BLaER1 treated with 17β-estradiol and CSF1 and Interleukin-3, amounts not matched to agents 10 nM and 100 nM (cell line): ENCODE measurements around the gene ZMAT1.
A peak's percentile ranks its signal among the peaks of the same experiment; 100 is the strongest.
"Not testable (repeated sequence)": the region's sequence is repeated elsewhere in the genome, so short reads cannot be mapped to it uniquely, and the experiment has no call there.

Experiments used
- H3K27ac ChIP-seq, 11 experiments: shearing (Covaris generic); formaldehyde crosslinking; 2 replicates each; pipeline ENCODE4 v1.8.1; 2022
- H3K27me3 ChIP-seq, 11 experiments: shearing (Covaris generic); formaldehyde crosslinking; 2 replicates each; pipeline ENCODE4 v1.8.1; 2022
- H3K36me3 ChIP-seq, 11 experiments: shearing (Covaris generic); formaldehyde crosslinking; 2 replicates each; pipeline ENCODE4 v1.8.1; 2022
- H3K4me1 ChIP-seq, 10 experiments: shearing (Covaris generic); formaldehyde crosslinking; 2 replicates each; pipeline ENCODE4 v1.8.1; 2022
- H3K4me2 ChIP-seq, 11 experiments: shearing (Covaris generic); formaldehyde crosslinking; 2 replicates each; pipeline ENCODE4 v1.8.1; 2022
- H3K4me3 ChIP-seq, 10 experiments: shearing (Covaris generic); formaldehyde crosslinking; 2 replicates each; pipeline ENCODE4 v1.8.1; 2022
- H3K9ac ChIP-seq, 11 experiments: shearing (Covaris generic); formaldehyde crosslinking; 2 replicates each; pipeline ENCODE4 v1.8.1; 2022
- H3K9me3 ChIP-seq, 11 experiments: shearing (Covaris generic); formaldehyde crosslinking; replicated peaks in 1 of 11; 2 replicates each; pipeline ENCODE4 v1.8.1; 2022
- H4K20me1 ChIP-seq, 11 experiments: shearing (Covaris generic); formaldehyde crosslinking; 2 replicates each; pipeline ENCODE4 v1.8.1; 2022
- Cebpa-rat ChIP-seq, 11 experiments: shearing (Covaris generic); IDR thresholded peaks; 2 replicates each; pipeline ENCODE4 v1.8.1; 2022

ZMAT1 gene

GRCh38 chrX:101931488-101932248 is at the start of gene ZMAT1:
TSS of gene ZMAT1 (minus strand) at chrX:101932027. CDS start at chrX:101932008, 19 bp downstream.
- peaks cover 0 to 20% (median 16%) of the 10 kb centered on the region in 11 experiments; a peak in 17 of 22 replicates for H3K9me3 ChIP-seq
- peak within 1 kb of the TSS; percentile 89 to 98 (median 92) for H3K9ac ChIP-seq
- no peaks in the 10 kb centered on the region for H3K36me3 ChIP-seq
- H3K4me3 ChIP-seq: peak within 1 kb of the TSS; percentile 67 to 79 (median 72)
- H4K20me1 ChIP-seq: no peaks in the 10 kb centered on the region
- peak in 4 of 11 experiments; percentile 29 to 71 (median 48); a peak in 4 of 22 replicates for TF ChIP-seq Cebpa-rat (IDR thresholded peaks at IDR 0.05)
- H3K27me3 ChIP-seq: no peaks in the 10 kb centered on the region
- H3K4me2 ChIP-seq: peak within 1 kb of the TSS; percentile 53 to 78 (median 66)
- peak within 1 kb of the TSS; percentile 91 to 99 (median 95) for H3K27ac ChIP-seq
- peaks cover 0 to 8% (median 3%) of the 10 kb centered on the region in 10 experiments; a peak in 6 of 20 replicates for H3K4me1 ChIP-seq

- Histone ChIP-seq H3K36me3 (no peaks in the 10 kb centered on the region), H3K9me3 (peaks cover 3 to 37% (median 18%) of the 10 kb centered on the region in 11 experiments; a peak in 16 of 22 replicates), H3K4me3 (no peak overlapping the region), H3K4me1 (no peaks in the 10 kb centered on the region), H3K27me3 (no peaks in the 10 kb centered on the region), H3K27ac (no peak overlapping the region), H3K9ac (no peak overlapping the region), H4K20me1 (no peaks in the 10 kb centered on the region), H3K4me2 (no peak overlapping the region)
- no peak for TF ChIP-seq Cebpa-rat (IDR thresholded peaks at IDR 0.05)
Measured at GRCh38 chrX:101977106-101977505, 45.3 kb upstream of the ZMAT1 start.

GRCh38 chrX:101973066-101973465 is 41.2 kb upstream of the ZMAT1 start:
- no peak overlapping the region for H3K4me3 ChIP-seq
- H4K20me1 ChIP-seq: no peaks in the 10 kb centered on the region
- H3K27me3 ChIP-seq: no peaks in the 10 kb centered on the region
- no peak for TF ChIP-seq Cebpa-rat (IDR thresholded peaks at IDR 0.05)
- H3K4me1 ChIP-seq: no peaks in the 10 kb centered on the region
- no peak overlapping the region for H3K9ac ChIP-seq
- H3K9me3 ChIP-seq: peaks cover 3 to 37% (median 18%) of the 10 kb centered on the region in 11 experiments; a peak in 16 of 22 replicates
- no peaks in the 10 kb centered on the region for H3K36me3 ChIP-seq
- no peak overlapping the region for H3K4me2 ChIP-seq
- no peak overlapping the region for H3K27ac ChIP-seq

GRCh38 chrX:101964923-101965539 is 33.2 kb upstream of the ZMAT1 start:
- not testable (repeated sequence) for H3K4me2 ChIP-seq, H3K27ac ChIP-seq, H3K27me3 ChIP-seq, H3K9ac ChIP-seq, H4K20me1 ChIP-seq, H3K4me3 ChIP-seq, H3K36me3 ChIP-seq, H3K4me1 ChIP-seq
- peaks cover 0 to 10% (median 0%) of the 10 kb centered on the region in 11 experiments; a peak in 1 of 22 replicates for H3K9me3 ChIP-seq

- Histone ChIP-seq H3K9me3 (peaks cover 0 to 4% (median 0%) of the 10 kb centered on the region in 11 experiments; a peak in 3 of 22 replicates), H3K4me1 (peaks cover 0 to 9% (median 0%) of the 10 kb centered on the region in 10 experiments; a peak in 1 of 20 replicates), H3K36me3 (no peaks in the 10 kb centered on the region), H4K20me1 (no peaks in the 10 kb centered on the region), H3K4me2 (peak overlapping the region in 1 of 11 experiments; percentile 33; a peak in 2 of 22 replicates), H3K27ac (no peak overlapping the region), H3K9ac (no peak overlapping the region), H3K27me3 (no peaks in the 10 kb centered on the region), H3K4me3 (no peak overlapping the region)
- no peak for TF ChIP-seq Cebpa-rat (IDR thresholded peaks at IDR 0.05)
Measured at GRCh38 chrX:101958139-101958538, 26.3 kb upstream of the ZMAT1 start.

- H3K4me3 ChIP-seq: no peak overlapping the region
- peaks cover 0 to 7% (median 0%) of the 10 kb centered on the region in 11 experiments; a peak in 2 of 22 replicates for H3K9me3 ChIP-seq
- H3K4me2 ChIP-seq: no peak overlapping the region
- H3K27me3 ChIP-seq: no peaks in the 10 kb centered on the region
- no peak overlapping the region for H3K9ac ChIP-seq
- no peaks in the 10 kb centered on the region for H4K20me1 ChIP-seq
- H3K4me1 ChIP-seq: peaks cover 0 to 9% (median 0%) of the 10 kb centered on the region in 10 experiments; a peak in 1 of 20 replicates
- H3K27ac ChIP-seq: no peak overlapping the region
- TF ChIP-seq Cebpa-rat (IDR thresholded peaks at IDR 0.05): no peak
- H3K36me3 ChIP-seq: no peaks in the 10 kb centered on the region
Measured at GRCh38 chrX:101957174-101957573, 25.3 kb upstream of the ZMAT1 start.

GRCh38 chrX:101956556-101956955 is 24.7 kb upstream of the ZMAT1 start:
- H3K4me1 ChIP-seq: peaks cover 0 to 9% (median 0%) of the 10 kb centered on the region in 10 experiments; a peak in 1 of 20 replicates
- H4K20me1 ChIP-seq: no peaks in the 10 kb centered on the region
- H3K27ac ChIP-seq: no peak overlapping the region
- no peak overlapping the region for H3K4me3 ChIP-seq
- no peak overlapping the region for H3K9ac ChIP-seq
- no peak for TF ChIP-seq Cebpa-rat (IDR thresholded peaks at IDR 0.05)
- H3K36me3 ChIP-seq: no peaks in the 10 kb centered on the region
- no peak overlapping the region for H3K4me2 ChIP-seq
- H3K27me3 ChIP-seq: no peaks in the 10 kb centered on the region
- H3K9me3 ChIP-seq: peaks cover 0 to 7% (median 0%) of the 10 kb centered on the region in 11 experiments; a peak in 2 of 22 replicates

- H3K27me3 ChIP-seq: no peaks in the 10 kb centered on the region
- no peak overlapping the region for H3K4me3 ChIP-seq
- TF ChIP-seq Cebpa-rat (IDR thresholded peaks at IDR 0.05): no peak
- H3K9ac ChIP-seq: no peak overlapping the region
- no peaks in the 10 kb centered on the region for H3K36me3 ChIP-seq
- H4K20me1 ChIP-seq: no peaks in the 10 kb centered on the region
- no peak overlapping the region for H3K27ac ChIP-seq
- H3K4me1 ChIP-seq: peaks cover 3 to 13% (median 10%) of the 10 kb centered on the region in 10 experiments; a peak in 17 of 20 replicates
- H3K4me2 ChIP-seq: no peak overlapping the region
- peaks cover 0 to 7% (median 0%) of the 10 kb centered on the region in 11 experiments; a peak in 2 of 22 replicates for H3K9me3 ChIP-seq
Measured at GRCh38 chrX:101950581-101950980, 18.8 kb upstream of the ZMAT1 start.

- Histone ChIP-seq H3K4me1 (peaks cover 0 to 8% (median 3%) of the 10 kb centered on the region in 10 experiments; a peak in 6 of 20 replicates), H4K20me1 (no peaks in the 10 kb centered on the region), H3K4me3 (peak overlapping the region in 3 of 10 experiments; percentile 71 to 74 (median 72); a peak in 4 of 20 replicates), H3K4me2 (no peak overlapping the region), H3K9ac (peak overlapping the region in 2 of 11 experiments; percentile 89 to 91; a peak in 1 of 22 replicates), H3K27me3 (no peaks in the 10 kb centered on the region), H3K27ac (peak overlapping the region in 9 of 11 experiments; percentile 40 to 99 (median 94); a peak in 12 of 22 replicates), H3K36me3 (no peaks in the 10 kb centered on the region), H3K9me3 (peaks cover 0 to 20% (median 16%) of the 10 kb centered on the region in 11 experiments; a peak in 17 of 22 replicates)
- no peak for TF ChIP-seq Cebpa-rat (IDR thresholded peaks at IDR 0.05)
Measured at GRCh38 chrX:101932249-101932570, 383 bp upstream of the ZMAT1 start.
